GM23338 (cell line): Measurements from ENCODE around the gene PGAM5.

Source experiments
- EZH2 ChIP-seq: fragments of 200-600 bp; sonication (generic); IDR thresholded peaks from one replicate; pipeline ENCODE4 v1.8.0; 2017; ENCODE audit warnings: antibody characterized with exemption, mild to moderate bottlenecking, low read depth; ENCODE audit not compliant: unreplicated experiment
- EZH2phosphoT487 ChIP-seq: fragments of 200-600 bp; sonication (generic); IDR thresholded peaks from one replicate; pipeline ENCODE4 v1.8.1; 2018; ENCODE audit warnings: antibody characterized with exemption; ENCODE audit not compliant: unreplicated experiment
- JUNB ChIP-seq: IDR thresholded peaks from one replicate; pipeline ENCODE4 v1.6.1; 2016; ENCODE audit warnings: antibody characterized with exemption; ENCODE audit not compliant: unreplicated experiment
- ZNF331 ChIP-seq: fragments of 250-450 bp; sonication (Bioruptor Pico); IDR thresholded peaks from 2 replicates; pipeline ENCODE4 v1.5.0; 2020; ENCODE audit warnings: low read depth, mild to moderate bottlenecking, moderate library complexity
- TF ChIP-seq, protein P1 (sequence below), 2 experiments: fragments of 200-600 bp in 1 of 2; sonication (generic) in 1 of 2; conservative IDR thresholded peaks; 2 replicates each; pipeline versions ENCODE4 v1.5.1 to v1.6.1; 2016 to 2017; ENCODE audit warnings: antibody characterized with exemption in 2 of 2, low read depth in 2 of 2, mild to moderate bottlenecking in 2 of 2, moderate library complexity in 1 of 2

GRCh38 chr12:132729541-132730320, 19.1 kb downstream of the PGAM5 start:
- no peak for TF ChIP-seq JUNB
- TF ChIP-seq, protein P1, sequence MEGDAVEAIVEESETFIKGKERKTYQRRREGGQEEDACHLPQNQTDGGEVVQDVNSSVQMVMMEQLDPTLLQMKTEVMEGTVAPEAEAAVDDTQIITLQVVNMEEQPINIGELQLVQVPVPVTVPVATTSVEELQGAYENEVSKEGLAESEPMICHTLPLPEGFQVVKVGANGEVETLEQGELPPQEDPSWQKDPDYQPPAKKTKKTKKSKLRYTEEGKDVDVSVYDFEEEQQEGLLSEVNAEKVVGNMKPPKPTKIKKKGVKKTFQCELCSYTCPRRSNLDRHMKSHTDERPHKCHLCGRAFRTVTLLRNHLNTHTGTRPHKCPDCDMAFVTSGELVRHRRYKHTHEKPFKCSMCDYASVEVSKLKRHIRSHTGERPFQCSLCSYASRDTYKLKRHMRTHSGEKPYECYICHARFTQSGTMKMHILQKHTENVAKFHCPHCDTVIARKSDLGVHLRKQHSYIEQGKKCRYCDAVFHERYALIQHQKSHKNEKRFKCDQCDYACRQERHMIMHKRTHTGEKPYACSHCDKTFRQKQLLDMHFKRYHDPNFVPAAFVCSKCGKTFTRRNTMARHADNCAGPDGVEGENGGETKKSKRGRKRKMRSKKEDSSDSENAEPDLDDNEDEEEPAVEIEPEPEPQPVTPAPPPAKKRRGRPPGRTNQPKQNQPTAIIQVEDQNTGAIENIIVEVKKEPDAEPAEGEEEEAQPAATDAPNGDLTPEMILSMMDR (conservative IDR thresholded peaks at IDR 0.05; ENCODE audit: low read depth in 2 of 2), result no peak
- TF ChIP-seq ZNF331 (CRISPR knock-in tag), result no peak
- no peak for TF ChIP-seq EZH2phosphoT487
- TF ChIP-seq EZH2, result no peak
